ENCODE measurements around the gene OFD1.

Gene OFD1

DNA sequence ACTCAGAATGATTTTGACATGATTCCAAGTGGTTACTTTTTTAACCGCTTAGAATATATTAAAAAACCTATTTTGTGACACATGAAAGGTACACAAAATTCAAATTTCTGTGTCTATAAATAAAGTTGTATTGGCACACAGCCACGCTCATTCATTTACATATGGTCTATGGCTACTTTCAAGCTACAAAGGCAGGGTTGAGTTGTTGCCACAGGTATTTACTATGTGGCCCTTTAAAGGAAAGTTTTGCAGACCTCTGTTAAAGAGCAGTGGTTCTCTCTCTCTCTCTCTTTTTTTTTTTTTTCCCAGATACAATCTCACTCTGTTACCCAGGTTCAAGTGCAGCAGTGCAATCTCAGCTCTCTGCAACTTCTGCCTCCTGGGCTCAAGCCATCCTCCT lies 59.3 kb downstream of the OFD1 start:
- no peak for DNase-seq (ENCODE audit: low read depth in 2 of 2)

DNA sequence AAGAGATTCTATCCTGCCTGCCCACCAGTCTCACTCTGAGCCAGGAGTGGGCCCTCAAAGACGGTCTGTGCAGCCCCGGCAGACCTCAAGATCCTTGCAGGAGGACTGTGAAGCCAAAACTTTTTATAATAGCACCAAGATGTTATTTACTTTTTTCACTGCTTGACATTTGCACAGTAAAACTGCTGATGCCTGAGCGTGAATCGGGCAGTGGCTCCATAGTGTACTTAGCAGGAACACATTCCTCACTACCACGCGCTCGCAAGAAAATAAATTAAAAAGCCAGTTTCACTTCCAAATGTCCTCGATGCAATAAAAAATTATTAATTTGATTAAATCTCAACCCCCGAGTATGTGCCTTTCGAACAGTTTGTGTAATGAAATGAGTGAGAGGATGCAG lies 59.9 kb downstream of the OFD1 start:
- no peak for DNase-seq (ENCODE audit: low read depth in 2 of 2)

DNA sequence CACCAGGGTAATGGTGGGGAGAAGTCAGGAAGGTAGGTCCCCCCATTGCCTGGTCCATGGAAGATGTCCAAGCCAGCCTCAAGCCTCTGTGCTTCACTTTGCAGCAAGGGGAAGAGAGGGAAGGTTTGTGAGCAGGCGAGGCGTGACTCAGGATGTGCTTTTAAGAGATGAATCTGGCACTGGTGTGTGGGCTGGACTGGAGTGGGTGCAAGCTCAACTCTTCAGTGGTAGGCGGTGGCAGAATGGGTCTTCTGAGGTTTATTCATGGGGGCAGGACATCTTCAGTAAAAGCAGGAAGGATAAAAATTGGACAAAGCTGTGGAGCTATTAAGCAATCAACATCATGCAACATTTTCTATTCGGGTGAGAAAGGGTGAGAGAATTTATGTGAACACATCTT lies 63.0 kb downstream of the OFD1 start:
- no peak for DNase-seq (ENCODE audit: low read depth in 2 of 2)

DNA sequence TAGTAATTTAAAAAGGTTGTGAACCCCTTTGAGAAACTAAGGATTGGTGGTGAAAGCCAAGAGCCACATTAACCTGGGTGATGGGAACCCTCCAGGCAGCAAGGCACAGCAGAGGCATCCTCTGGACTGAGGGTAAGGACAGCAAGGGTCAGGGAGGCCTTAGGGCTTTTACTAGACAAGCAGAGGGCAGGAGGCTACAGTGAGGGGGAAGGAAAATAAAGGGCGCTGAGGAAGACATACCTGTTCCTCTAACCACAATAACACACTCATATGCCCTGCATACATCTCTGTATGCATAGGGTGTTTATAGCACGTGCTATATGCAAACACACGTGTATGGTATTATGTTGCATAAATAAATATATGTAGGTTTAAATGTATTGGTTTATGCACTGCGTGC lies 63.6 kb downstream of the OFD1 start:
- DNase-seq (ENCODE audit: low read depth in 2 of 2): no peak

DNA sequence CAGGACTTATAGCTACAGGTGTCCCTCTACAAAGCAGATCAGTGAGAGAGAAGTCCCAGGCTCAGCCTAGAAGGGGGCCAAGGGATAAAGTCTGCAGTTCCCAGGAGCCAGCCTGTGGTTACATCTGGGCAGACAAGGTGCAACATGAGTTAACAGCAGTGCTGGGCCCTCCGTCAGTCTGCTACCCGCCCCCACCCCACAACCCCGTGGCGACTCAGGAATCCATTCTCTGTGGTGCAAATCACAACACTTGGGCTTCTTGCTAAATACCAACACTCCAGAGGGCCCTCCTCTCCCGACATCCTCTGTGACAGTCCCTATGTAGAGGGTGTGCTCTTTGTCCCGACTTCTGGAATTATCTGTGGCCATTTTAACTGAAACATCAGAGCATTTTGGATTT lies 68.6 kb downstream of the OFD1 start:
- no peak for DNase-seq (ENCODE audit: low read depth in 2 of 2)

DNA sequence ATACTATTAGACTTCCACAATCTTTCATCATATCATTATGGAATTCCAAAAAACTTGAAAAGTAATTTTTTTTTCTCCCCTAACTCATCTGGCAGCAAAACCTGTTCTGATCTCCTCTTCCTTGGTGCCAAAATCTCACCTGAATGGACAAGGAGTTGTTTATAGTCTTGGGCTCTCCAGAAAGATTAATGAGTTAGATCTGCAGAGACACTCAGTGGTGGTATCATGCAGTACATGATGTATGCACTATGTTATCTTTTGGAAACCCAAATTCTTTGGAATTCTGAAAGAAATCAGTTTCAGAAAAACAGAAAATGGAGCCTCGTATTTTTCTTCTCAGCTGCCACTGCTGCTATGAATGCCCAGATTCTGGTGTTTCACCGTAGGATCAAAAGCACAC lies 70.7 kb downstream of the OFD1 start:
- DNase-seq (ENCODE audit: low read depth in 2 of 2): no peak

DNA sequence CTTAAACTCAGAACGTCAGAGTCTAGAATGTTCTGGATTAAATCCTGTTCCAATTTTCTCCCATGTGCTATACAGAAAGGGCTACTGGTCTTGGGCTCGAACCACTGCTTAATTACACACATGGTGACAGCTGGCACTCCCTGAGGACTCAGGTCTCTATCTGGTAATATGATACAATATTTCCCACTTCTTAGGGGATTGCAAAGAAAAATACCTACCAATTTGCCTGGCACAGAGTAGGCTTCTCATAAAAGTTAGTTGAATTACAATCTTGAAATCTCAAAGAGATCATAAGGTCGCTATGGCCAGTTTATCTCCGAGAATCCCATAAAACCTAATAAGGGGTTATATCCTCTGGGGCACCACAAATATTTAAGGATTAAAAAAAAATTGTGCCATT lies 73.7 kb downstream of the OFD1 start:
- DNase-seq (ENCODE audit: low read depth in 2 of 2): no peak

DNA sequence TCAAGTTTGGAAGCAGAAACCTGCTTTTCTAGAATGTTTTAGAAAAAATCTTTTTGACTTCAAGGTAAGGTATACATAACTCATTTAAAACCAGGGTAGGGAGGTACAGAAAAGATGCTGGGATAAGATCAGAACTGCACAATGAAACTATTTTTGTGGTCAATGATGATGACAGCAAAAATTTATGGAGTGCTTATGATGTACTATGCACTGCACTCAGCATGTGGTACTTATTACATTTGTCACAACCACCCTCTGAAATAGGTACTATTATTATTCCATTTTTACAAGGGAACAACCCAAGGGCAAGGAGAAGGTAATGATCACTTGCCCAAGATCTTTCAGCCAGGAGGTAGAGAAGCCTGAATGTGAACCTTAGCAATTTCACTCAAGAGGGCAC lies 74.3 kb downstream of the OFD1 start:
- no peak for DNase-seq (ENCODE audit: low read depth in 2 of 2)

DNA sequence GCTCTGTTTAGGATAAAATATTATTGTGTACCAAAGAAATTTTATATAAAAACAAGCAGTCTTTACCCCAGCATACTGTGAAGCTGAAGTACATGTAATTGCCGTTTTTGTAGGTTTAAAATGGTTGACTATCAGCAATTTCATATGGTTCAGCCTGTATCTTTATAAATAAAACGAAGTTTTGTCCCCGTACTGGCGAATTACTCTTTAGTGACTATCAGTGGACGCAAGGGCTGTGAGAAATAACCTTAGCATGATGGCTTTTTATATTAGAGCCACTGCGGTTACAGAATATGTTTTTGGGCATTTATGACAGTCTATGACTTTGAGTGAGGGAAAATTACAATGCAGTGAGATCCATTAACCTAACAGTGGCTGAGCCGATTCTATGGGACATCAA lies 81.1 kb downstream of the OFD1 start:
- DNase-seq (ENCODE audit: low read depth in 2 of 2): no peak

DNA sequence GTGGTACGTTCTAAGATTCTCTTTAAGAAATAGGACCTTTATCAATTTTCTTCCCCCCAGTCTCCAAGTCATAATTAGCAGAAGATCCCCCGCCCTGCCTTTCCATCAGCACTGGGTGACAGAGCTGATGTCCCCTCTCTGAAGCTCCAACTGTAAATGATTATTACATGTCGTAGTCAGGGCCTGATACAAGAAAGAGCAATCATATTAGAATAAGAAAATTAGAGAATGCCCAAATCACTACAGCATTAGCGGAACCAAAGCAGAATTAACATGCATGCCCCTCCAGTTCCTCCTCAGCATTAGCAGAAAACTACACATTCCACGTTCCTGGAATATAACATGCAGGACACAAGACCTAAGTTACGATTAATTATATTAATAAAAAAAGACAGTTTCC lies 81.6 kb downstream of the OFD1 start:
- DNase-seq (ENCODE audit: low read depth in 2 of 2): no peak

DNA sequence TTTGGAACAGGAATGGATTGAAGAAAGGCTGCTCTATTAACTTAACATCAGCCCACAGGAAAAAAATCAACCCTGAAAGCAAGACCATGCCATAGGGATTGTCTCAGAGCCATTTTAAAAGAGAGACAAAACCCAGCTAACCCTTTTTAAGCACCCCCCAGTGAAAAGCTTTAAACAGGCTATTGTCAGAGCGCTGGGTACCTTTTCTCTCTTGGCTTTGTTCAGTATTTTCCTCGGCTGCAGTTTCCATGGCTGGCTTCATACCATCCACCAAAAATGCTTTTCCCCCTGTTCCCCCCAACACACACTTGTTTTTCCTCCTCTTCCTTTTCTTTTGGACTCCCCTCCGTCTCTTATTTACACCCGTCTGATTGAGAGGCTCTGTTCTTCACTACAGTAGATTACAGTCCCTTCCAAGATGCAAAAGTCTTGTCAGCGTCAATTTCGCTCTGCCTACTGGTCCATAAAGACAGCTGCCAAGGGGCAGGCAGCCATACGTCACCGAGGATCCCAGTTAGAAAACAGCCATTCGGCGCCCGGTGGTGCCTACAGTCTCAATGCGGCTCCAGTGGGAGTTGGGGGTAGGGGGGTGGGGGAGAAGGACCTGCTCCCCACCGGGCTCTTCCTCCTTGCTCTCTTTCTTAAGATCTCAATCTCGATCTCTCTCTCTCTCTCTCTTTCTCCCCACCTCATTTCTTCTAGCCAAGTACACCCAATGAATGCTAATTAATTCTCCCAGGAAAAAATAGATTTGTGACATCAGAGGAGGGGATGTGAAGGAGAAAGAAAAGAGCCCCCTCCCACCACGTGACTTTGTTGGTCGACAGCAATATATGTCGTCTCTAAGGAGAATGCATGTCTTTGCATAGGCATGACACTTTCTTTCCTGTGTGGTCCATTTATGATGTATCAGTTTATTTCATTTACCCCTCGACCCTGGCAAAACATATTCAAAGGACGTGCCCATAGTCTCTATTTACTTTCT lies 82.4 kb downstream of the OFD1 start, which contains the start of gene GPM6B:
GPM6B (minus strand) TSS at position 451 of the 985 bp plus-strand sequence; CDS start at position 262, 189 bp downstream.
- DNase-seq (ENCODE audit: low read depth in 2 of 2): no peak
